WTC11 (cell line): ENCODE data around the gene FHIT. TPM values are rescaled to one million over a fixed set of nuclear protein-coding genes. Genes with fewer than 3 reads are reported as not detected.

Source experiments
- ATAC-seq: fragments of 200-7000 bp; cut with Tn5 transposase; 2 replicates; pipeline ENCODE4 v1.10.0; 2021; ENCODE audit warnings: mild to moderate bottlenecking, moderate library complexity
- CTCF ChIA-PET: fragments of 300-600 bp; sonication (Branson Sonifier 250); formaldehyde crosslinking; loops from one replicate; lab custom pipeline; 2021; ENCODE audit warnings: antibody characterized with exemption; lab: Charles Lee
- POLR2A ChIA-PET: fragments of 350-600 bp; sonication (Branson Sonifier 250); formaldehyde crosslinking; loops from one replicate; lab custom pipeline; 2021; ENCODE audit warnings: antibody characterized with exemption; lab: Charles Lee
- DNase-seq: peaks from one replicate; pipeline ENCODE4 v3.0.0; 2021; ENCODE audit warnings: low spot score
- H3K27ac Mint-ChIP-seq: 2 replicates; pipeline ENCODE4 v1.8.0; 2021; ENCODE audit warnings: mixed read lengths
- H3K27me3 Mint-ChIP-seq: 2 replicates; pipeline ENCODE4 v1.8.0; 2021; ENCODE audit warnings: low read depth, mild to moderate bottlenecking, moderate library complexity, mixed read lengths
- H3K36me3 Mint-ChIP-seq: 2 replicates; pipeline ENCODE4 v1.8.0; 2021; ENCODE audit warnings: mixed read lengths
- H3K4me1 Mint-ChIP-seq: 2 replicates; pipeline ENCODE4 v1.8.0; 2022; ENCODE audit warnings: mixed read lengths
- H3K4me3 Mint-ChIP-seq: 2 replicates; pipeline ENCODE4 v1.8.0; 2021; ENCODE audit warnings: mild to moderate bottlenecking, moderate library complexity, mixed read lengths
- H3K9me3 Mint-ChIP-seq: 2 replicates; pipeline ENCODE4 v1.8.0; 2021; ENCODE audit warnings: mixed read lengths
- CREM ChIP-seq: sonication (generic); formaldehyde crosslinking; IDR thresholded peaks from 2 replicates; pipeline ENCODE4 v1.8.1; 2022; ENCODE audit warnings: mild to moderate bottlenecking, missing genetic modification reagents, moderate library complexity
- FOXJ3 ChIP-seq: sonication (generic); formaldehyde crosslinking; IDR thresholded peaks from 2 replicates; pipeline ENCODE4 v1.9.0; 2021; ENCODE audit warnings: missing genetic modification reagents, mild to moderate bottlenecking, borderline replicate concordance
- FOXP1 ChIP-seq: sonication (generic); formaldehyde crosslinking; IDR thresholded peaks from 2 replicates; pipeline ENCODE4 v1.8.0; 2022; ENCODE audit warnings: missing genetic modification reagents, mild to moderate bottlenecking, moderate library complexity, borderline replicate concordance
- GTF2I ChIP-seq: fragments of 250-450 bp; sonication (Bioruptor Pico); conservative IDR thresholded peaks from 2 replicates; pipeline ENCODE4 v1.4.0; 2021; ENCODE audit warnings: mild to moderate bottlenecking
- JUN ChIP-seq: sonication (generic); formaldehyde crosslinking; IDR thresholded peaks from 2 replicates; pipeline ENCODE4 v1.8.0; 2023; ENCODE audit warnings: mild to moderate bottlenecking, missing genetic modification reagents
- MXD4 ChIP-seq: fragments of 250-450 bp; sonication (Bioruptor Pico); IDR thresholded peaks from 2 replicates; pipeline ENCODE4 v1.8.0; 2021; ENCODE audit warnings: mild to moderate bottlenecking, moderate library complexity, borderline replicate concordance
- NFYB ChIP-seq: sonication (generic); formaldehyde crosslinking; conservative IDR thresholded peaks from 2 replicates; pipeline ENCODE4 v1.8.0; 2022; ENCODE audit warnings: low read depth, missing genetic modification reagents
- NR2C2 ChIP-seq: sonication (generic); formaldehyde crosslinking; IDR thresholded peaks from 2 replicates; pipeline ENCODE4 v1.8.0; 2022; ENCODE audit warnings: mild to moderate bottlenecking, missing genetic modification reagents
- TCF7 ChIP-seq: sonication (generic); formaldehyde crosslinking; IDR thresholded peaks from 2 replicates; pipeline ENCODE4 v1.8.0; 2022; ENCODE audit warnings: mild to moderate bottlenecking, low read depth, missing genetic modification reagents, moderate library complexity
- TEAD4 ChIP-seq: sonication (generic); formaldehyde crosslinking; IDR thresholded peaks from 2 replicates; pipeline ENCODE4 v1.8.0; 2022; ENCODE audit warnings: mild to moderate bottlenecking, missing genetic modification reagents
- TP53 ChIP-seq: sonication (generic); formaldehyde crosslinking; IDR thresholded peaks from 2 replicates; pipeline ENCODE4 v1.8.1; 2023; ENCODE audit warnings: mild to moderate bottlenecking, missing genetic modification reagents
- ZNF121 ChIP-seq: sonication (generic); formaldehyde crosslinking; IDR thresholded peaks from 2 replicates; pipeline ENCODE4 v1.8.0; 2023; ENCODE audit warnings: missing genetic modification reagents
- ZNF232 ChIP-seq: sonication (generic); formaldehyde crosslinking; IDR thresholded peaks from 2 replicates; pipeline ENCODE4 v1.8.0; 2022; ENCODE audit warnings: mild to moderate bottlenecking, missing genetic modification reagents
- ZNF317 ChIP-seq: sonication (generic); formaldehyde crosslinking; IDR thresholded peaks from 2 replicates; pipeline ENCODE4 v1.8.1; 2023; ENCODE audit warnings: low read depth, mild to moderate bottlenecking, moderate library complexity, missing genetic modification reagents, borderline replicate concordance
- total RNA-seq: library from RNA; stranded (reverse); gene quantifications from 3 replicates; pipeline ENCODE4 v1.2.3, GENCODE V29; 2021
- TF ChIP-seq, protein P1 (sequence below): fragments of 250-450 bp; sonication (Bioruptor Pico); IDR thresholded peaks from 2 replicates; pipeline ENCODE4 v1.9.0; 2021; ENCODE audit warnings: mild to moderate bottlenecking
- TF ChIP-seq, protein P2 (sequence below): sonication (generic); formaldehyde crosslinking; IDR thresholded peaks from 2 replicates; pipeline ENCODE4 v1.8.0; 2023; ENCODE audit warnings: mild to moderate bottlenecking, missing genetic modification reagents
- TF ChIP-seq, protein P3 (sequence below): sonication (generic); formaldehyde crosslinking; IDR thresholded peaks from 2 replicates; pipeline ENCODE4 v1.8.0; 2022; ENCODE audit warnings: mild to moderate bottlenecking, missing genetic modification reagents
- TF ChIP-seq, protein P4 (sequence below): sonication (generic); formaldehyde crosslinking; IDR thresholded peaks from 2 replicates; pipeline ENCODE4 v1.8.1; 2022; ENCODE audit warnings: low read depth, missing genetic modification reagents, borderline replicate concordance
- TF ChIP-seq, protein P5 (sequence below): sonication (generic); formaldehyde crosslinking; IDR thresholded peaks from 2 replicates; pipeline ENCODE4 v1.8.1; 2023; ENCODE audit warnings: mild to moderate bottlenecking, moderate library complexity, missing genetic modification reagents
- TF ChIP-seq, protein P6 (sequence below): fragments of 200-600 bp; IDR thresholded peaks from 2 replicates; pipeline ENCODE4 v1.8.0; 2022; ENCODE audit warnings: antibody characterized with exemption

FHIT gene
- total RNA-seq, 1 experiment from 2014 or later: 2.6 TPM

DNA sequence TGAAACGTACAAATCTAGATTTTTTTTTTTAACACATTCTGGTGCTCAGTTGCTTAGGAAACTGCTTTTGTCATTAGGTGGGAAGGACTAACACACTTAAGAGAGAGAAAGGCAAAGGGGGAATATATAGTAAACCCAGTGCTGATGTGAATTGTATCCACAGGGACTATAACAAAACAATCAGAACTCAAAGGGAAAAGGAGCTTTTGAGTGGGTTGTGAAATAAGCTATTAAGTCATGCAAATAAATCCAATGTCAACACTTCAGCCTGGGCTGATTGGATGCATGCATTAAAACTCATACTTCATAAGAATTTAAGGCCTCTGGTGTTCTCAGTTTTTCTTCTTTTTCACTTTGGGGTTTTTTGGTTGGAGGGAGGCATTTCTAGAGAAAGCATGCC, 628.9 kb downstream of the FHIT start:
- ChIA-PET POLR2A (no interaction called here), CTCF (no interaction called here)
- Mint-ChIP-seq H3K4me3 (no peak overlapping the region), H3K4me1 (no peaks in the 10 kb centered on the region), H3K27me3 (no peaks in the 10 kb centered on the region; the same call in 1 of the 2 replicates), H3K27ac (no peak overlapping the region), H3K36me3 (peaks cover 11% of the 10 kb centered on the region), H3K9me3 (peaks cover 23% of the 10 kb centered on the region)
- no peak for ATAC-seq
- DNase-seq: no peak
- no peak for TF ChIP-seq ZNF121 (CRISPR knock-in tag)
- TF ChIP-seq, protein P1, sequence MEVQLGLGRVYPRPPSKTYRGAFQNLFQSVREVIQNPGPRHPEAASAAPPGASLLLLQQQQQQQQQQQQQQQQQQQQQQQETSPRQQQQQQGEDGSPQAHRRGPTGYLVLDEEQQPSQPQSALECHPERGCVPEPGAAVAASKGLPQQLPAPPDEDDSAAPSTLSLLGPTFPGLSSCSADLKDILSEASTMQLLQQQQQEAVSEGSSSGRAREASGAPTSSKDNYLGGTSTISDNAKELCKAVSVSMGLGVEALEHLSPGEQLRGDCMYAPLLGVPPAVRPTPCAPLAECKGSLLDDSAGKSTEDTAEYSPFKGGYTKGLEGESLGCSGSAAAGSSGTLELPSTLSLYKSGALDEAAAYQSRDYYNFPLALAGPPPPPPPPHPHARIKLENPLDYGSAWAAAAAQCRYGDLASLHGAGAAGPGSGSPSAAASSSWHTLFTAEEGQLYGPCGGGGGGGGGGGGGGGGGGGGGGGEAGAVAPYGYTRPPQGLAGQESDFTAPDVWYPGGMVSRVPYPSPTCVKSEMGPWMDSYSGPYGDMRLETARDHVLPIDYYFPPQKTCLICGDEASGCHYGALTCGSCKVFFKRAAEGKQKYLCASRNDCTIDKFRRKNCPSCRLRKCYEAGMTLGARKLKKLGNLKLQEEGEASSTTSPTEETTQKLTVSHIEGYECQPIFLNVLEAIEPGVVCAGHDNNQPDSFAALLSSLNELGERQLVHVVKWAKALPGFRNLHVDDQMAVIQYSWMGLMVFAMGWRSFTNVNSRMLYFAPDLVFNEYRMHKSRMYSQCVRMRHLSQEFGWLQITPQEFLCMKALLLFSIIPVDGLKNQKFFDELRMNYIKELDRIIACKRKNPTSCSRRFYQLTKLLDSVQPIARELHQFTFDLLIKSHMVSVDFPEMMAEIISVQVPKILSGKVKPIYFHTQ (CRISPR knock-in tag): no peak
- TF ChIP-seq, protein P2, sequence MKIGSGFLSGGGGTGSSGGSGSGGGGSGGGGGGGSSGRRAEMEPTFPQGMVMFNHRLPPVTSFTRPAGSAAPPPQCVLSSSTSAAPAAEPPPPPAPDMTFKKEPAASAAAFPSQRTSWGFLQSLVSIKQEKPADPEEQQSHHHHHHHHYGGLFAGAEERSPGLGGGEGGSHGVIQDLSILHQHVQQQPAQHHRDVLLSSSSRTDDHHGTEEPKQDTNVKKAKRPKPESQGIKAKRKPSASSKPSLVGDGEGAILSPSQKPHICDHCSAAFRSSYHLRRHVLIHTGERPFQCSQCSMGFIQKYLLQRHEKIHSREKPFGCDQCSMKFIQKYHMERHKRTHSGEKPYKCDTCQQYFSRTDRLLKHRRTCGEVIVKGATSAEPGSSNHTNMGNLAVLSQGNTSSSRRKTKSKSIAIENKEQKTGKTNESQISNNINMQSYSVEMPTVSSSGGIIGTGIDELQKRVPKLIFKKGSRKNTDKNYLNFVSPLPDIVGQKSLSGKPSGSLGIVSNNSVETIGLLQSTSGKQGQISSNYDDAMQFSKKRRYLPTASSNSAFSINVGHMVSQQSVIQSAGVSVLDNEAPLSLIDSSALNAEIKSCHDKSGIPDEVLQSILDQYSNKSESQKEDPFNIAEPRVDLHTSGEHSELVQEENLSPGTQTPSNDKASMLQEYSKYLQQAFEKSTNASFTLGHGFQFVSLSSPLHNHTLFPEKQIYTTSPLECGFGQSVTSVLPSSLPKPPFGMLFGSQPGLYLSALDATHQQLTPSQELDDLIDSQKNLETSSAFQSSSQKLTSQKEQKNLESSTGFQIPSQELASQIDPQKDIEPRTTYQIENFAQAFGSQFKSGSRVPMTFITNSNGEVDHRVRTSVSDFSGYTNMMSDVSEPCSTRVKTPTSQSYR (CRISPR knock-in tag): no peak
- TF ChIP-seq GTF2I (CRISPR knock-in tag): no peak
- TF ChIP-seq MXD4 (CRISPR knock-in tag): no peak
- TF ChIP-seq TCF7 (CRISPR knock-in tag): no peak
- TF ChIP-seq TEAD4 (CRISPR knock-in tag): no peak
- TF ChIP-seq NR2C2: no peak
- no peak for TF ChIP-seq JUN (CRISPR knock-in tag)
- no peak for TF ChIP-seq FOXP1
- no peak for TF ChIP-seq NFYB (CRISPR knock-in tag)
- TF ChIP-seq, protein P3, sequence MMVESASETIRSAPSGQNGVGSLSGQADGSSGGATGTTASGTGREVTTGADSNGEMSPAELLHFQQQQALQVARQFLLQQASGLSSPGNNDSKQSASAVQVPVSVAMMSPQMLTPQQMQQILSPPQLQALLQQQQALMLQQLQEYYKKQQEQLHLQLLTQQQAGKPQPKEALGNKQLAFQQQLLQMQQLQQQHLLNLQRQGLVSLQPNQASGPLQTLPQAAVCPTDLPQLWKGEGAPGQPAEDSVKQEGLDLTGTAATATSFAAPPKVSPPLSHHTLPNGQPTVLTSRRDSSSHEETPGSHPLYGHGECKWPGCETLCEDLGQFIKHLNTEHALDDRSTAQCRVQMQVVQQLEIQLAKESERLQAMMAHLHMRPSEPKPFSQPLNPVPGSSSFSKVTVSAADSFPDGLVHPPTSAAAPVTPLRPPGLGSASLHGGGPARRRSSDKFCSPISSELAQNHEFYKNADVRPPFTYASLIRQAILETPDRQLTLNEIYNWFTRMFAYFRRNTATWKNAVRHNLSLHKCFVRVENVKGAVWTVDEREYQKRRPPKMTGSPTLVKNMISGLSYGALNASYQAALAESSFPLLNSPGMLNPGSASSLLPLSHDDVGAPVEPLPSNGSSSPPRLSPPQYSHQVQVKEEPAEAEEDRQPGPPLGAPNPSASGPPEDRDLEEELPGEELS (CRISPR knock-in tag): no peak
- TF ChIP-seq FOXJ3 (CRISPR knock-in tag): no peak
- TF ChIP-seq TP53: no peak

DNA sequence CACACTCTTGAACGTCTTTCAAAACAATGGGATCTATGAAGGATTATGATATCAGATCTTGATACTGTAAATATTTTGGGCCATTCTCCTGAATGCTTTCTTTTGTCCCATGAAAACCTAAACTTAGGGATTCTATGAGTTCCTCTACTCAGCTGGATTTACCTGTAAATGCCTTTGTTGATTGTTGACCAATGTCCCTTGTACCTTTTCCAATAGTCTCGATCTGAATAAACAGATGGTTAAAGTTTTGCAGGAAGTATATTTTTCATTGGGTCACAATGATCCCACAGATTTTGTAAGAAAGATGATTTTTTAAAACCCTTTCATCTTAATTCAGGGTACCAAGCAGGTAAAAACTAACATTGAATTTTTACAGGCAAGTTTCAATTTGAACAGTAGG, 634.1 kb downstream of the FHIT start:
- Mint-ChIP-seq H3K9me3 (peaks cover 31% of the 10 kb centered on the region), H3K36me3 (peaks cover 17% of the 10 kb centered on the region), H3K4me3 (no peak overlapping the region), H3K27me3 (no peaks in the 10 kb centered on the region; the same call in 1 of the 2 replicates), H3K4me1 (no peaks in the 10 kb centered on the region), H3K27ac (no peak overlapping the region)
- ChIA-PET CTCF (interaction anchor here (0.6 kb wide), 1 partner anchor 176 kb away, joined by 3 read pairs; no protein-coding TSS in a partner anchor), POLR2A (no interaction called here)
- ATAC-seq (no peak), DNase-seq (no peak)
- TF ChIP-seq, protein P4, sequence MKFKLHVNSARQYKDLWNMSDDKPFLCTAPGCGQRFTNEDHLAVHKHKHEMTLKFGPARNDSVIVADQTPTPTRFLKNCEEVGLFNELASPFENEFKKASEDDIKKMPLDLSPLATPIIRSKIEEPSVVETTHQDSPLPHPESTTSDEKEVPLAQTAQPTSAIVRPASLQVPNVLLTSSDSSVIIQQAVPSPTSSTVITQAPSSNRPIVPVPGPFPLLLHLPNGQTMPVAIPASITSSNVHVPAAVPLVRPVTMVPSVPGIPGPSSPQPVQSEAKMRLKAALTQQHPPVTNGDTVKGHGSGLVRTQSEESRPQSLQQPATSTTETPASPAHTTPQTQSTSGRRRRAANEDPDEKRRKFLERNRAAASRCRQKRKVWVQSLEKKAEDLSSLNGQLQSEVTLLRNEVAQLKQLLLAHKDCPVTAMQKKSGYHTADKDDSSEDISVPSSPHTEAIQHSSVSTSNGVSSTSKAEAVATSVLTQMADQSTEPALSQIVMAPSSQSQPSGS (CRISPR knock-in tag): no peak
- TF ChIP-seq, protein P5, sequence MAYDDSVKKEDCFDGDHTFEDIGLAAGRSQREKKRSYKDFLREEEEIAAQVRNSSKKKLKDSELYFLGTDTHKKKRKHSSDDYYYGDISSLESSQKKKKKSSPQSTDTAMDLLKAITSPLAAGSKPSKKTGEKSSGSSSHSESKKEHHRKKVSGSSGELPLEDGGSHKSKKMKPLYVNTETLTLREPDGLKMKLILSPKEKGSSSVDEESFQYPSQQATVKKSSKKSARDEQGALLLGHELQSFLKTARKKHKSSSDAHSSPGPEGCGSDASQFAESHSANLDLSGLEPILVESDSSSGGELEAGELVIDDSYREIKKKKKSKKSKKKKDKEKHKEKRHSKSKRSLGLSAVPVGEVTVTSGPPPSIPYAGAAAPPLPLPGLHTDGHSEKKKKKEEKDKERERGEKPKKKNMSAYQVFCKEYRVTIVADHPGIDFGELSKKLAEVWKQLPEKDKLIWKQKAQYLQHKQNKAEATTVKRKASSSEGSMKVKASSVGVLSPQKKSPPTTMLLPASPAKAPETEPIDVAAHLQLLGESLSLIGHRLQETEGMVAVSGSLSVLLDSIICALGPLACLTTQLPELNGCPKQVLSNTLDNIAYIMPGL (CRISPR knock-in tag): no peak
- no peak for TF ChIP-seq ZNF317 (CRISPR knock-in tag)
- no peak for TF ChIP-seq CREM (CRISPR knock-in tag)
- TF ChIP-seq, protein P3 (CRISPR knock-in tag): no peak
- TF ChIP-seq TP53: no peak
- no peak for TF ChIP-seq TCF7 (CRISPR knock-in tag)
- TF ChIP-seq, protein P6, sequence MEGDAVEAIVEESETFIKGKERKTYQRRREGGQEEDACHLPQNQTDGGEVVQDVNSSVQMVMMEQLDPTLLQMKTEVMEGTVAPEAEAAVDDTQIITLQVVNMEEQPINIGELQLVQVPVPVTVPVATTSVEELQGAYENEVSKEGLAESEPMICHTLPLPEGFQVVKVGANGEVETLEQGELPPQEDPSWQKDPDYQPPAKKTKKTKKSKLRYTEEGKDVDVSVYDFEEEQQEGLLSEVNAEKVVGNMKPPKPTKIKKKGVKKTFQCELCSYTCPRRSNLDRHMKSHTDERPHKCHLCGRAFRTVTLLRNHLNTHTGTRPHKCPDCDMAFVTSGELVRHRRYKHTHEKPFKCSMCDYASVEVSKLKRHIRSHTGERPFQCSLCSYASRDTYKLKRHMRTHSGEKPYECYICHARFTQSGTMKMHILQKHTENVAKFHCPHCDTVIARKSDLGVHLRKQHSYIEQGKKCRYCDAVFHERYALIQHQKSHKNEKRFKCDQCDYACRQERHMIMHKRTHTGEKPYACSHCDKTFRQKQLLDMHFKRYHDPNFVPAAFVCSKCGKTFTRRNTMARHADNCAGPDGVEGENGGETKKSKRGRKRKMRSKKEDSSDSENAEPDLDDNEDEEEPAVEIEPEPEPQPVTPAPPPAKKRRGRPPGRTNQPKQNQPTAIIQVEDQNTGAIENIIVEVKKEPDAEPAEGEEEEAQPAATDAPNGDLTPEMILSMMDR: no peak
- TF ChIP-seq ZNF232: no peak
